ENCODE measurements around the gene PRSS56.

The PRSS56 gene

GRCh38 chr2:232501794-232502390 lies 18.3 kb upstream of the PRSS56 start:
- TF ChIP-seq, protein P1, sequence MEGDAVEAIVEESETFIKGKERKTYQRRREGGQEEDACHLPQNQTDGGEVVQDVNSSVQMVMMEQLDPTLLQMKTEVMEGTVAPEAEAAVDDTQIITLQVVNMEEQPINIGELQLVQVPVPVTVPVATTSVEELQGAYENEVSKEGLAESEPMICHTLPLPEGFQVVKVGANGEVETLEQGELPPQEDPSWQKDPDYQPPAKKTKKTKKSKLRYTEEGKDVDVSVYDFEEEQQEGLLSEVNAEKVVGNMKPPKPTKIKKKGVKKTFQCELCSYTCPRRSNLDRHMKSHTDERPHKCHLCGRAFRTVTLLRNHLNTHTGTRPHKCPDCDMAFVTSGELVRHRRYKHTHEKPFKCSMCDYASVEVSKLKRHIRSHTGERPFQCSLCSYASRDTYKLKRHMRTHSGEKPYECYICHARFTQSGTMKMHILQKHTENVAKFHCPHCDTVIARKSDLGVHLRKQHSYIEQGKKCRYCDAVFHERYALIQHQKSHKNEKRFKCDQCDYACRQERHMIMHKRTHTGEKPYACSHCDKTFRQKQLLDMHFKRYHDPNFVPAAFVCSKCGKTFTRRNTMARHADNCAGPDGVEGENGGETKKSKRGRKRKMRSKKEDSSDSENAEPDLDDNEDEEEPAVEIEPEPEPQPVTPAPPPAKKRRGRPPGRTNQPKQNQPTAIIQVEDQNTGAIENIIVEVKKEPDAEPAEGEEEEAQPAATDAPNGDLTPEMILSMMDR (IDR thresholded peaks at IDR 0.05; ENCODE audit: insufficient read depth, low read length, missing control alignments): no peak
- ChIA-PET POLR2A (no interaction called here), CTCF (no interaction called here)
- H3K4me3 ChIP-seq (ENCODE audit: low read depth, low read length): no peak overlapping the region
- no peak for DNase-seq (ENCODE audit: low read depth, low spot score)

DNA sequence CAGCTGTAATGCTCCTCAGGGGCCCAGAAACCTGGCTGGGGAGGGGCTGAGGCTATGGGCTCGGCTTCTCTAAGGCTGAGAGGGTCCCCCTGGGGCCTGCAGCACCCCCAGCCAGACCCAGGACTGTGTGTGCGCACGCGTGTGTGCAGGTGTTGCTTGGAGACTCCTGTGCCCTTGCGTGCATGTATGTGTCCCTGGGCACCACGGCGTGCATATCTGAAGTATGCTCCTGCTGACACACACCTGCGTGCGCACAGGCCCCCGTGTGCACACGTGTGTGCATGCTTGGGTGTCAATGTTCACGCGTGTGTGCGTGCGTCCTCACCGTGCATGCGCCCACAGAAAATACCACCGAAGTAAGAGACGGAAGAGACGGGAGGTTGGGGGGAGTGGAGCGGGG lies 17.7 kb upstream of the PRSS56 start:
- no peak for DNase-seq (ENCODE audit: low read depth, low spot score)
- TF ChIP-seq, protein P1 (IDR thresholded peaks at IDR 0.05; ENCODE audit: insufficient read depth, low read length, missing control alignments): no peak
- POLR2A ChIA-PET: no interaction called here
- CTCF ChIA-PET: no interaction called here
- no peak overlapping the region for H3K4me3 ChIP-seq (ENCODE audit: low read depth, low read length)

- TF ChIP-seq, protein P1 (IDR thresholded peaks at IDR 0.05; ENCODE audit: insufficient read depth, low read length, missing control alignments): no peak
- no peak for DNase-seq (ENCODE audit: low read depth, low spot score)
- ChIA-PET POLR2A (no interaction called here), CTCF (no interaction called here)
- H3K4me3 ChIP-seq (ENCODE audit: low read depth, low read length): no peak overlapping the region
These were observed 17.0 kb upstream of the PRSS56 start for GRCh38 chr2:232502911-232503808.

DNA sequence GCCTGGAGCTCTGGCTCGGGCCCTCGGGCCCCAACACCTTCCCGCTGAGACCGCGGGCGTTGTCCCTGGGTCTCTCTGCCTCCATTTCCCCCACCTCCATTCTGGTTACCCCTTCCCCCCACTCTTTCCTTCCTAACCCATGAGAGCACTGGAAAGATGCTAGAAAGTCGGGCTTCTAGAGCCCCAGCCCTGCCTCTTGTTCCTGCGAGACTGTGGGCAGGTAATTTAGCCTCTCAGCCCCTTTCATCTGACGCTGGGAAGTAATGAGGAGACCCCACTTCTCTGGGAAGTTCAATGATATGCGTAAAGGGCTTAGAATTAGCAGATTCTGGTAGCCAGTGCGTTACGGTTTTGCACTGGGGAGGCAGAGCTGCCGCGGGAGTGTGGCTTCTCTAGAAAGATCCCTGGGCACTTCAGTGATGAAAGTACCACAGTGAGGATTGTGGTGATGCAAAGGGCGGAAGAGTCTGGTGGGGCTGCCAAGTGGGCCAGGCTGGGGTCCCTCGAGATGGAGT lies 16.3 kb upstream of the PRSS56 start:
- H3K4me3 ChIP-seq (ENCODE audit: low read depth, low read length): no peak overlapping the region
- TF ChIP-seq, protein P1 (IDR thresholded peaks at IDR 0.05; ENCODE audit: insufficient read depth, low read length, missing control alignments): no peak
- CTCF ChIA-PET: no interaction called here
- POLR2A ChIA-PET: no interaction called here
- no peak for DNase-seq (ENCODE audit: low read depth, low spot score)

DNA sequence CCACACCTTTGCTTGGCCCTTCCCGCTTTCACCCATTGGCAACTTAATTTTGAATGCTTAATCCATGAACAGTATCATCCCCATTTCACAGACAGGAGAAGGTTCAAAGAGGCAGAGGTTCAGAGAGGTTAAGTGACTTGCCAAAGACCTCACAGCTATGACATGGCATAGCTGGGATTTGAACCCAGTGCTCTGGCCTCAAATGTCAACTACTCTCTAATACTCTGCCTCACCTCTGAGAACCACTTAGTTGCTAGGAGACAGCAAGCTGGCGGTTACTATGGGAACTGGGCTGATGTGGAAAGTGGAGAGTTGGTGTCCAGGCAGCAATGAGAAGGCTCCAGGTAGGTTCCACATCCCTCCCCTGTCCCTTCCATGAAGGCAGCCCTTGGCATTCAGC lies 15.8 kb upstream of the PRSS56 start:
- TF ChIP-seq, protein P1 (IDR thresholded peaks at IDR 0.05; ENCODE audit: insufficient read depth, low read length, missing control alignments): no peak
- CTCF ChIA-PET: no interaction called here
- H3K4me3 ChIP-seq (ENCODE audit: low read depth, low read length): no peak overlapping the region
- no peak for DNase-seq (ENCODE audit: low read depth, low spot score)
- POLR2A ChIA-PET: no interaction called here

DNA sequence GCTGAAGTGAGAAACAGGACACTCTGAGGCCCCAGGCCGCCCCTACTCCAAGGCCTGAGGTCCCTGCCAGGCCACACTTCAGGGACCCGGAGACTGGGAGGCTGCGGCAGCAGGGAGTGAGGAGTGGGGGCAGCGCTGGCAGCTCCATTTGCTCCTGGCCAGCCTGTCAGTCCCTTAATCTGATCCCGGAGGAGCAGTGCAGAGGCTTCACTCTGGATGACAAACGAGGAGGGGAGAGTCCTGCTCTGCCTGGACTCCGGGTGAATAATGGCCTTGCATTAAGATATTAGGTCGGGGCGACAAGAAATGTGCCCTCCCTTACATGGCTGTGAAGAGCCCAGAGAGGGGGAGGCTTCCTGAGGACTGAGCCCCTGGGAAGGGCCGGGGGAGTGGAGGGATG lies 14.3 kb upstream of the PRSS56 start:
- no peak overlapping the region for H3K4me3 ChIP-seq (ENCODE audit: low read depth, low read length)
- POLR2A ChIA-PET: no interaction called here
- CTCF ChIA-PET: no interaction called here
- no peak for DNase-seq (ENCODE audit: low read depth, low spot score)
- TF ChIP-seq, protein P1 (IDR thresholded peaks at IDR 0.05; ENCODE audit: insufficient read depth, low read length, missing control alignments): no peak
